ENCODE data around the gene PLEKHA8. TPM values are rescaled to one million over a fixed set of nuclear protein-coding genes. Genes with fewer than 3 reads are reported as not detected.

The PLEKHA8 gene
- total RNA-seq, 1 donor from 2014 or later = 17.1 TPM

- FAIRE-seq (no peak), DNase-seq (ENCODE audit: low read depth) (peak; percentile 92)
- H3K27me3 ChIP-seq (ENCODE audit: control insufficient read depth, insufficient read depth, low read length) = no peaks in the 10 kb centered on the region
- H3K4me3 ChIP-seq (ENCODE audit: low read depth, low read length) = no peak overlapping the region
- peaks cover 3% of the 10 kb centered on the region for H3K36me3 ChIP-seq (ENCODE audit: control insufficient read depth, insufficient read depth, low read length)
- no peak for TF ChIP-seq CTCF (IDR thresholded peaks at IDR 0.05; ENCODE audit: insufficient read depth, low read length, severe bottlenecking)
Measured at GRCh38 chr7:30162622-30163124, 134.5 kb downstream of the PLEKHA8 start.

GRCh38 chr7:30163231-30163894, 135.2 kb downstream of the PLEKHA8 start:
- no peak for TF ChIP-seq CTCF (IDR thresholded peaks at IDR 0.05; ENCODE audit: insufficient read depth, low read length, severe bottlenecking)
- Histone ChIP-seq H3K27me3 (ENCODE audit: control insufficient read depth, insufficient read depth, low read length) (no peaks in the 10 kb centered on the region), H3K36me3 (ENCODE audit: control insufficient read depth, insufficient read depth, low read length) (peaks cover 3% of the 10 kb centered on the region), H3K4me3 (ENCODE audit: low read depth, low read length) (no peak overlapping the region)
- FAIRE-seq (no peak), DNase-seq (ENCODE audit: low read depth) (peak; percentile 94)

- Histone ChIP-seq H3K27me3 (ENCODE audit: control insufficient read depth, insufficient read depth, low read length) (no peaks in the 10 kb centered on the region), H3K36me3 (ENCODE audit: control insufficient read depth, insufficient read depth, low read length) (peaks cover 2% of the 10 kb centered on the region), H3K4me3 (ENCODE audit: low read depth, low read length) (no peak overlapping the region)
- no peak for FAIRE-seq
- TF ChIP-seq CTCF (IDR thresholded peaks at IDR 0.05; ENCODE audit: insufficient read depth, low read length, severe bottlenecking) = peak; percentile 55
- peak; percentile 81 for DNase-seq (ENCODE audit: low read depth)
Measured at GRCh38 chr7:30164567-30164966, 136.4 kb downstream of the PLEKHA8 start.

- H3K4me3 ChIP-seq (ENCODE audit: low read depth, low read length) = no peak overlapping the region
- FAIRE-seq = no peak
- peak; percentile 85 for DNase-seq (ENCODE audit: low read depth)
- TF ChIP-seq CTCF (IDR thresholded peaks at IDR 0.05; ENCODE audit: insufficient read depth, low read length, severe bottlenecking) = no peak
- no peaks in the 10 kb centered on the region for H3K27me3 ChIP-seq (ENCODE audit: control insufficient read depth, insufficient read depth, low read length)
- H3K36me3 ChIP-seq (ENCODE audit: control insufficient read depth, insufficient read depth, low read length) = no peaks in the 10 kb centered on the region
Measured at GRCh38 chr7:30165590-30165989, 137.4 kb downstream of the PLEKHA8 start.

- no peaks in the 10 kb centered on the region for H3K36me3 ChIP-seq (ENCODE audit: control insufficient read depth, insufficient read depth, low read length)
- peak; percentile 93 for DNase-seq (ENCODE audit: low read depth)
- no peak overlapping the region for H3K4me3 ChIP-seq (ENCODE audit: low read depth, low read length)
- TF ChIP-seq CTCF (IDR thresholded peaks at IDR 0.05; ENCODE audit: insufficient read depth, low read length, severe bottlenecking) = no peak
- H3K27me3 ChIP-seq (ENCODE audit: control insufficient read depth, insufficient read depth, low read length) = no peaks in the 10 kb centered on the region
- FAIRE-seq = peak; percentile 7
Measured at GRCh38 chr7:30166155-30166840, 138.1 kb downstream of the PLEKHA8 start.

Data from bronchial epithelial cell (primary cell).